GM18505 (cell line): ENCODE measurements around the gene SIDT2.

Experiments
- ATAC-seq: cut with Tn5 transposase; IDR thresholded peaks from one replicate; pipeline ENCODE4 v1.9.1; 2021; ENCODE audit not compliant: unreplicated experiment
- POLR2A ChIP-seq: IDR thresholded peaks from 4 replicates; pipeline ENCODE4 v1.6.1; 2011; ENCODE audit warnings: borderline replicate concordance; ENCODE audit not compliant: insufficient read depth, insufficient read length; ENCODE audit errors: extremely low read depth

The SIDT2 gene

GRCh38 chr11:117189191-117189940 is 10.8 kb downstream of the SIDT2 start:
- no peak for TF ChIP-seq POLR2A
- peak; percentile 47 for ATAC-seq

- ATAC-seq: no peak
- TF ChIP-seq POLR2A: no peak
Measured at GRCh38 chr11:117189941-117190544, 11.5 kb downstream of the SIDT2 start.

- no peak for ATAC-seq
- no peak for TF ChIP-seq POLR2A
Measured at GRCh38 chr11:117191680-117192400, 13.3 kb downstream of the SIDT2 start.

- no peak for TF ChIP-seq POLR2A
- no peak for ATAC-seq
Measured at GRCh38 chr11:117192401-117192875, 13.9 kb downstream of the SIDT2 start.

DNA sequence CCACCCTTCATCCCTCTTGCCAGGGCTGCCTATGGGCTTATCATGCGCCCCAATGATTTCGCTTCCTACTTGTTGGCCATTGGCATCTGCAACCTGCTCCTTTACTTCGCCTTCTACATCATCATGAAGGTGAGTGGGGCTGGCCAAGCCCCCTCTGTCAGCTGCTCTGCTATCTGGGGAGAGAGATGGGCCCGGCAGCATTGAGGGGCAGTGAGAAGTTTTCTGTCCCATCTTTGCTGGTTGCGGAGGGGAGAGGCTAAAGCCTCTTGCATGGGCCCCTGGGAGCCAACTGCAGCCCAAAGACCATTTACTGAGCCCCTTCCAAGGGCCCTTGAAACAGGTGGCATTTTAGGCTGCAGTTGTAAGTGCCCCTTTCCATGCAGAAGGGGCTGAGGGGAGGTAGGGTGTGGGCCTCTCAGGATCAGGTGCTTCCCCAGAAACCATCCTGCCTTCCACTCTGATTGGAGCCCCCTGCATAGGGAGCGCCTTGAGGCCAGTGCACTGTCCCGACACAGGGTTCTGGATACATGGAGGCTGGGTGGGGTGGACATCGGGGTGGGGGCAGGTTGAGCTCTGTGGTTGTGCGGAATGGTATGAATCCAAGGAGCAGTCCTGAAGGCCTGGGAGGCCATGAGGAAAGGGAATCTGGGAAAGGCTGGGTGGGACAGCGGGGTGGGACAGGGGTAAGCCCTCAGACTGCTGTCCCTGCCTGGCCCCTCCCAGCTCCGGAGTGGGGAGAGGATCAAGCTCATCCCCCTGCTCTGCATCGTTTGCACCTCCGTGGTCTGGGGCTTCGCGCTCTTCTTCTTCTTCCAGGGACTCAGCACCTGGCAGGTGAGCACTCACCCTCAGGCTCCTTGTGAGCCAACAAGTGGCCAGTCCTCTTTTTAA is 14.8 kb downstream of the SIDT2 start:
- ATAC-seq: no peak

GRCh38 chr11:117194267-117194666 is 15.7 kb downstream of the SIDT2 start:
- TF ChIP-seq POLR2A: no peak
- no peak for ATAC-seq

More for the DNA sequence above, 14.8 kb downstream of the SIDT2 start:
- TF ChIP-seq POLR2A: no peak

- no peak for ATAC-seq
- no peak for TF ChIP-seq POLR2A
Measured at GRCh38 chr11:117195258-117195657, 16.7 kb downstream of the SIDT2 start.

GRCh38 chr11:117195761-117196160 is 17.2 kb downstream of the SIDT2 start:
- no peak for TF ChIP-seq POLR2A
- no peak for ATAC-seq

GRCh38 chr11:117197006-117197405 is 18.5 kb downstream of the SIDT2 start:
- TF ChIP-seq POLR2A: no peak
- no peak for ATAC-seq

DNA sequence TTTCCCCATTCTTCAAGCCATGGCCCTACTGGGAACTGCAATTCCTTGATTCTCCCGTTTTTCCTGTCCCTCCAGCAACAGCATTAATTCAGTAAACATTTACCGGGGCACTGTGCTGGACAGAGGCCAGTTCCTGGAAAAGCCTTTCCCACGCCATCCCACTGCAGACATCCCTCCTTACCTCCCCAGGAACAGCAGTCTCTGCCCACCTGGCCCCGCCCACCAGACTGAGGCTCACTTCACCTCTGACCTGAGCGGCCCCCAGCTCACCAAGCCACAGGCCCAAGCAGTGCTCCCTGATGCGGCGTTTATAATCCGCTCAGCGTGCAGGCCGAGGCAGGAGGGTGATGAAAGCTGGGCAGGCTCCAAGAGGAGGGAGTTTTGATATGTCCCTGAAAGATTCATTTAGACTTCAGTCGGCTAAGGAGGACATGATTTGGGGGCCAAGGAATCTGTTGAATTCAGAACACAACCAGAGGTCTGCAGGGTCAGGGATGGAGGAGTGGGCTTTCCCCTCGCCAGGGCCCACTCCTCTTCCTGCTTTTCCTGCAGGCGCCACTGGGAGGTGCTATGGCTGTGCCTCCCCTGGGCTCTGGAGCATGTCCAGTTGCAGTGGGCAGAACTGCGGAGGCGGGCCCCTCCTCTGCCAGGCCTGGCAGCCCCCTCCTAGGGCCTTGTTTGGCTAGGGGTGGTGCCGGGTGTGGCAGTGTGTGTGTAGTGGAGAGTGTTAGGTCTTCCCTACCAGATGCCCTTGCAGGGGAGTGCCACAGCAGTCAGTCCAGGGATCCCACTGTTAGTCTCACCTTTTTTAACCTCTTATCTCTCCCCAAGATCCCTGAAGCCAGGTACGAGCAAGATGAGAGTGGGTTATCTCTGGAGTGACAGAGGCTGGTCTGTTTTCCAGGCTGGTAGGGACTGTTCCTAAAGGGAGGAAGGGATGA is 19.2 kb downstream of the SIDT2 start:
- no peak for ATAC-seq
- TF ChIP-seq POLR2A: no peak

GRCh38 chr11:117198613-117199012 is 20.1 kb downstream of the SIDT2 start:
- no peak for TF ChIP-seq POLR2A

More at GRCh38 chr11:117198613-117199012, 20.1 kb downstream of the SIDT2 start:
- no peak for ATAC-seq
